BJ (cell line): ENCODE results near the gene SRF. TPM values are rescaled to one million over a fixed set of nuclear protein-coding genes. Genes with fewer than 3 reads are reported as not detected.
A peak's percentile ranks its signal among the peaks of the same experiment; 100 is the strongest.

Experiments used
- CTCF ChIA-PET: fragments of 350-600 bp; formaldehyde crosslinking; extraction: SDS; loops from one replicate; lab custom pipeline; 2021; ENCODE audit warnings: antibody characterized with exemption, inconsistent platforms; lab: Yijun Ruan, JAX
- POLR2A ChIA-PET: fragments of 300-600 bp; sonication (Branson Sonifier 250); formaldehyde crosslinking; extraction: SDS; loops from one replicate; lab custom pipeline; 2021; ENCODE audit warnings: antibody characterized with exemption; lab: Charles Lee
- DNase-seq: peaks from one replicate; pipeline ENCODE4 v3.0.0-alpha.2; 2011; ENCODE audit warnings: low read depth
- H3K27me3 ChIP-seq: 2 replicates; pipeline ENCODE4 v1.6.0; 2011; ENCODE audit warnings: low read length; ENCODE audit not compliant: control insufficient read depth, insufficient read depth
- H3K36me3 ChIP-seq: 2 replicates; pipeline ENCODE4 v1.5.1; 2011; ENCODE audit warnings: low read length; ENCODE audit not compliant: control insufficient read depth, insufficient read depth
- H3K4me3 ChIP-seq: 2 replicates; pipeline ENCODE4 v1.5.1; 2011; ENCODE audit warnings: low read depth, mild to moderate bottlenecking, control low read depth, low read length
- polyA plus RNA-seq: library from polyadenylated mRNA; depleted of rRNA; stranded (reverse); fragments of >200 nt; gene quantifications from 2 replicates; pipeline ENCODE4 v1.2.3, GENCODE V29; 2011
- TF ChIP-seq, protein P1 (sequence below): IDR thresholded peaks from 2 replicates; pipeline ENCODE4 v1.5.1; 2011; ENCODE audit warnings: low read depth, mild to moderate bottlenecking, control low read depth, inconsistent platforms, low read length, moderate library complexity; ENCODE audit not compliant: insufficient read depth

The SRF gene
- polyA plus RNA-seq, 1 experiment, result 50.5 TPM

DNA sequence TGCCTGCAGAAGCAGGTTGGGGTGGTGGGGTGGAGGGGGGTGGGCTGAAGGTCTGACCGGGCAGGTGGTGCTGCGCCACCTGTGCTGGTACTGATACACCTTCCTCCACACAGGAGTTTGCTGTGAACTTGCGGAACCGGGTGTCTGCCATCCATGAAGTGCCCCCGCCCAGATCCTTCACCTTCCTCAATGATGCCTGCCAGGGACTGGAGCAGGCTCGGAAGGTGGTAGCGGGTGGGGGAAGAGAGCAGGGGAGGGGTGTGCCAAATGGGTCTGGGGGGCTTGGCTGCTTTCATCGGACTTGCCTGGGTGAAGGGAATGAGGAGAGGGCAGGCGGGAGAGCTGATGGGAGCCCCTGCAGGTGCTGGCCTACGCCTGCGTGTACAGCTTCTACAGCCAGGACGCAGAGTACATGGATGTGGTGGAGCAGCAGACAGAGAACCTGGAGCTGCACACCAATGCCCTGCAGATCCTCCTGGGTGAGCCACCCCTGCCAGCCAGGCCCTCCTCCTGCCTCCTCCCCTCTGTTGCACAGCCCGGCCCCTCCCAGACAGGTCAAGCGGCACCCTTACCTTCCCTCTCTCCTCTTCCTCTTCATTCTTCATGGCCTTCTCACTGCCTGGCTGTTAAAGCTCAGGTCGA lies 51.5 kb downstream of the SRF start:
- POLR2A ChIA-PET, result no interaction called here
- no peak for DNase-seq
- CTCF ChIA-PET, result no interaction called here

GRCh38 chr6:43223175-43223574 lies 52.1 kb downstream of the SRF start:
- TF ChIP-seq, protein P1, sequence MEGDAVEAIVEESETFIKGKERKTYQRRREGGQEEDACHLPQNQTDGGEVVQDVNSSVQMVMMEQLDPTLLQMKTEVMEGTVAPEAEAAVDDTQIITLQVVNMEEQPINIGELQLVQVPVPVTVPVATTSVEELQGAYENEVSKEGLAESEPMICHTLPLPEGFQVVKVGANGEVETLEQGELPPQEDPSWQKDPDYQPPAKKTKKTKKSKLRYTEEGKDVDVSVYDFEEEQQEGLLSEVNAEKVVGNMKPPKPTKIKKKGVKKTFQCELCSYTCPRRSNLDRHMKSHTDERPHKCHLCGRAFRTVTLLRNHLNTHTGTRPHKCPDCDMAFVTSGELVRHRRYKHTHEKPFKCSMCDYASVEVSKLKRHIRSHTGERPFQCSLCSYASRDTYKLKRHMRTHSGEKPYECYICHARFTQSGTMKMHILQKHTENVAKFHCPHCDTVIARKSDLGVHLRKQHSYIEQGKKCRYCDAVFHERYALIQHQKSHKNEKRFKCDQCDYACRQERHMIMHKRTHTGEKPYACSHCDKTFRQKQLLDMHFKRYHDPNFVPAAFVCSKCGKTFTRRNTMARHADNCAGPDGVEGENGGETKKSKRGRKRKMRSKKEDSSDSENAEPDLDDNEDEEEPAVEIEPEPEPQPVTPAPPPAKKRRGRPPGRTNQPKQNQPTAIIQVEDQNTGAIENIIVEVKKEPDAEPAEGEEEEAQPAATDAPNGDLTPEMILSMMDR, result no peak
- ChIA-PET POLR2A (no interaction called here), CTCF (no interaction called here)
- H3K36me3 ChIP-seq, result peaks cover 11% of the 10 kb centered on the region
- no peak for DNase-seq
- H3K4me3 ChIP-seq, result no peak overlapping the region
- no peaks in the 10 kb centered on the region for H3K27me3 ChIP-seq

More for the DNA sequence above, 51.5 kb downstream of the SRF start:
- TF ChIP-seq, protein P1, result no peak
- Histone ChIP-seq H3K4me3 (no peak overlapping the region), H3K27me3 (no peaks in the 10 kb centered on the region), H3K36me3 (peaks cover 11% of the 10 kb centered on the region)

DNA sequence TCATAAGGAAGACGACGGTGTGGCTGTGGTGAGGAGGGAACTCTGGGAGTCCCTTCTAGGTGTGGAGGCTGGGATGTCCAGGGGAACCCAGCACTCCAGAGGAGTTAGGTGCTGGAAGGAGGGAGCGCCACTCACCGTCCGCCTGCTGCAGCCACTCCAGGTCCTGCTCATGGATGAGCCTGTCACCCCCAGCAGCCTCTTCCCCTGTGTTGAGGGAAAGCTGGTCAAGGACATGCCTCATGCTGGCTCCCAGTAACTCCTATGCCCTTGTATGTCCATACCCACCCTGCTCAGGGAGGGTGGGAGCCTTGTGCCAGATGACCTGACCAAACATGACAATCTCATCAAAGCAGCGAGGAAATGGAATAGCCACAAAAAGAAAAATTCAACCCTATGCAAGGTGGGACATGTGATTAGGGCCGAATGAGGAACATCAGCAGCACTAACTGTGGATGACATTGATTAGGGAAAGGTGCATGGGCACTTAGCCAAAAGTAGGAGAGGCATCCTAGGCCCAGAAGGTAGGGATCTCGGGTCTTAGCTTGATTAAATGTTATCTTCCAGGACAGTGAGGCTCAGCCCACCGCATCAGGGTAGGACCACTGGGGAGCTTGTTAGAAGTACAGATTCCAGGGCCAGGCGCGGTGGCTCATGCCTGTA lies 55.3 kb downstream of the SRF start:
- Histone ChIP-seq H3K36me3 (peaks cover 7% of the 10 kb centered on the region), H3K4me3 (no peak overlapping the region), H3K27me3 (no peaks in the 10 kb centered on the region)
- TF ChIP-seq, protein P1, result no peak
- no peak for DNase-seq
- ChIA-PET POLR2A (no interaction called here), CTCF (interaction anchor here (2.0 kb wide), 1 partner anchor 12 kb away, joined by 6 read pairs; no protein-coding TSS in a partner anchor)

DNA sequence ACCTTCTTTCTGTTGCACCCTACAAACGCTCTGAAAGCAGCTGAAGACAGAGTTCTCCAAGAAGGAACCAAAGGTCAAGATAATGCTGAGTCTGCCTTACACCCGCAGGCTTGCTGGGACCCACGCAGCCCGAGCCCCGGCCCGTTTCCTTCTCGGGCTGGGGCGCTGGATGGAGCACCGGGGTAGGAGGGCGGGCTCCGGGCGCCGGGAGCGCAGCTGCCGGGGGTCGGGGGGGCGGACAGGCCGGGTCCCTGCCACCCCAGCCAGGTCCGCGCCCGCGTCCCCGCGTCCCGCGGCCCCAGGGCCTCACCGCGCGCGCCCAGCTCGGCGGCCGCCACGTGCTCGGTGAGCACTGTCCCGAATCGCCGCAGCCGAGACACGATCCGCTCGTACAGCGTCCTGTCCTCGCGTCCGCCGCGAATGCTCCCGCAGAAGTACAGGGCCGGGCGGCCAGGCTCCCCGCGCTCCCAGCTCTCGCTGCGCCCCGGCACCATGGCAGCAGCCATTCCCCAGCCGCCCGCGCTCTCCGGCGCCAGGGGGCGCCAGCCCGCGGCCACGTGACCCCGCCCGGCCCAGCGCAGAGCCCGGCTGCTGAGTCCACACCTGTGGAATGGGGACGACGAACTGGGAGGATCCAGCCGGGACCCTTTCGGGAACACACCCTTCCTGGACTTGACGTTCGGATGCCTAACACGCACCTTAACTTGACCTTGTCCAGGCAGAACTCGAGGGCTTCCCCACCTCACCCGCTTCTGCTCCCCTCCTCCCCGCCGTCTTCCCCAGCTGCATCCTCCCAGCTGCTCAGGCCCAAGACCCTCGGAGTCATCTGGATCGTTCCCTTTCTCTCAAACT lies 58.1 kb downstream of the SRF start, which contains the start of gene DNPH1:
TSS of gene DNPH1 (minus strand) at position 531 of the 852 bp plus-strand sequence. CDS start at position 506, 25 bp downstream.
- no peak for DNase-seq

More for the DNA sequence above, 58.1 kb downstream of the SRF start, which contains the start of gene DNPH1:
- ChIA-PET CTCF (interaction anchor here (0.6 to 2.6 kb wide), 30 partner anchors 9 to 286 kb away, joined by 3 to 27 read pairs (median 5); partner anchors contain the start of genes CUL9, KLHDC3, PPP2R5D and SRF), POLR2A (interaction anchor here (0.6 to 0.7 kb wide), 2 partner anchors 169 to 214 kb away, joined by 3 to 20 read pairs; no protein-coding TSS in a partner anchor)
- TF ChIP-seq, protein P1, result peak; percentile 47
- Histone ChIP-seq H3K27me3 (peaks cover 2% of the 10 kb centered on the region; the same call in 1 of the 2 replicates), H3K36me3 (peaks cover under 1% of the 10 kb centered on the region; the same call in 1 of the 2 replicates), H3K4me3 (peak within 1 kb of the TSS; percentile 49)
